ENCODE results near the gene SAMD7.

DNA sequence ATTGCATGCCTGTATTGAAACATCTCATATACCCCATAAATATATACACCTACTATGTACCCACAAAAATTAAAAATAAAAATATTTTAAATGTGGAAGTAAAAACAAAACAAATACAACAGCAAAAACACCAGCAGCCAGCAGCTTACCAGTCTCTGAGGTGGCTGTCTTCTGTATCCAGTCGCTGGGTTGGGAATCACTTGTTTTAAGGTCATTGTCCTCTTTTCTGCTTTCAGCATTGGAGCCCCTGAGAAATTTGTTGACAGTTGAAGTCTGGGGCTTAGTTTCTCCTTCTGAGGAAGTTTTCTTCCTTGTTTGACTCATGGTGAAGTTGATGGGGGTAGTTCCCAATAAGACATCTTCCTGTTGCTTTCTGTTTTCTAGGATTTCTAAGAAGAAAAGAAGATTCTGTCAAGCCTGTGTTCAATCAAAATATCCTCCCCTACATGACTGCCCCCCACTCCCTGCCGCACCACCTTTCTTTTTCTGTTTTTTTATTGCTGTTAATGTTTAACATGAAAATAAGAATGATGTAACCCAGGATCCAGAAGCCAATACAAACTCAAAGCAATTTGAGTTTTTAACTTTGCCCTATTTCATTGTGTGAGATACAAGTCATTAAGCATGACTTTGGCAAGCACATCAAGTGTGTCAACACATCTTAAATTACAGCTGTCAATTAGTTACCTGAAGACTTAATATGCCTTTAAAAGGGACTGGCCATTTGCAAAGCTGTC is 41.7 kb upstream of the SAMD7 start, which contains the start of gene LRRC31:
- no peak for TF ChIP-seq EGR1 (conservative IDR thresholded peaks at IDR 0.05)
- no peak for TF ChIP-seq SPI1 (IDR thresholded peaks at IDR 0.05; ENCODE audit: borderline replicate concordance, low read depth, low read length)
- TF ChIP-seq TARDBP (IDR thresholded peaks at IDR 0.05) = no peak

All from K562 (cell line).